ENCODE results near the gene GRIK5.
A peak's percentile ranks its signal among the peaks of the same experiment; 100 is the strongest.

GRIK5 gene

DNA sequence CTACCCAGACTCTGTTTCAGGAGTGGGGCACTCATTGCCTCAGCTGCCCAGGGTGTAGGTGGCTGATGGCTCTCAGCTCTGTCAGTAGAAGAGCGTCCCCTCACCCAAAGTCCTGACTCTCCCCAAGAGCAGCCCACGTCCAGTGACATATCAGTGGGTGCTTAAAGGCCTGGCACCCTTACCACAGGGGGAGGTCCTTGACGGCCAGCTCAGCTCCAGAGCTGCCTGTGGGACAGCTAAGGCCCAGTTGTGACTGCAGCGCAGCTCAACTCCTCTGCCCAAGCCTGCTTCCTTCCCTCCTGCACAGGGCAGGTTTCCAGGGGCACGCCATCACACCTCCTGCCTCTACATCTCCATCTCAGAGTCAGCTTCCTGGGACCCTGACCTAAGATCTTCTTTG lies 32.4 kb downstream of the GRIK5 start:
- no peak for DNase-seq (ENCODE audit: extremely low read depth, low read depth)
- TF ChIP-seq, protein P1, sequence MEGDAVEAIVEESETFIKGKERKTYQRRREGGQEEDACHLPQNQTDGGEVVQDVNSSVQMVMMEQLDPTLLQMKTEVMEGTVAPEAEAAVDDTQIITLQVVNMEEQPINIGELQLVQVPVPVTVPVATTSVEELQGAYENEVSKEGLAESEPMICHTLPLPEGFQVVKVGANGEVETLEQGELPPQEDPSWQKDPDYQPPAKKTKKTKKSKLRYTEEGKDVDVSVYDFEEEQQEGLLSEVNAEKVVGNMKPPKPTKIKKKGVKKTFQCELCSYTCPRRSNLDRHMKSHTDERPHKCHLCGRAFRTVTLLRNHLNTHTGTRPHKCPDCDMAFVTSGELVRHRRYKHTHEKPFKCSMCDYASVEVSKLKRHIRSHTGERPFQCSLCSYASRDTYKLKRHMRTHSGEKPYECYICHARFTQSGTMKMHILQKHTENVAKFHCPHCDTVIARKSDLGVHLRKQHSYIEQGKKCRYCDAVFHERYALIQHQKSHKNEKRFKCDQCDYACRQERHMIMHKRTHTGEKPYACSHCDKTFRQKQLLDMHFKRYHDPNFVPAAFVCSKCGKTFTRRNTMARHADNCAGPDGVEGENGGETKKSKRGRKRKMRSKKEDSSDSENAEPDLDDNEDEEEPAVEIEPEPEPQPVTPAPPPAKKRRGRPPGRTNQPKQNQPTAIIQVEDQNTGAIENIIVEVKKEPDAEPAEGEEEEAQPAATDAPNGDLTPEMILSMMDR (IDR thresholded peaks at IDR 0.05; ENCODE audit: low read depth, low read length), result no peak

DNA sequence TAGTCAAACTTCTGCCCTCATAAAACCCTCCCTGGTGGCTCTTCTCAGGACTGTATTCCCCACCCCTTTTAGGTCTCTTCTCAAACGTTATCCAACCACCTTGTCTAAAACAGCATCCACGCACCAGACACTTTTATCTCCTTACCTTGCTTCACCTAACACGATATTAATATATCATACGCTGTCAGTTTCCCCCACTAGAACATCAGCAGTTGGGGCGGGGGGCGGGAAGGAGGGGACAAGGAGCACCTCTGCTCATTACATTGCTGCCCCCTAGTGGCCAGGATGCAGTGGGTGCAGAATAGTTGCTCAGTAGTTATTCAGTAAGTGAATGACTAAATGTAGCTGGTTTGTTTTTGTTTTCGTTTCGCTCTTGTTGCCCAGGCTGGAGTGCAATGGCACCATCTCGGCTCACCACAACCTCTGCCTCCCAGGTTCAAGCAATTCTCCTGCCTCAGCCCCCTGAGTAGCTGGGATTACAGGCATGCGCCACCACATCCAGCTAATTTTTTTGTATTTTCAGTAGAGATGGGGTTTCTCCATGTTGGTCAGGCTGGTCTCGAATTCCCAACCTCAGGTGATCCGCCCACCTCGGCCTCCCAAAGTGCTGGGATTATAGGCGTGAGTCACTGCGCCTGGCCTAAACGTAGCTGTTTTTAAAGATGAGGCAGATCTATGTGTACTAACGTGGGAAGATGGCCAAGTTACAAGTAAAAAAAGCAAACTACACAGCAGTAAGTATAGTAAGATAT lies 35.2 kb downstream of the GRIK5 start:
- peak; percentile 15 for DNase-seq (ENCODE audit: extremely low read depth, low read depth)
- TF ChIP-seq, protein P1 (IDR thresholded peaks at IDR 0.05; ENCODE audit: low read depth, low read length), result peak; percentile 93

DNA sequence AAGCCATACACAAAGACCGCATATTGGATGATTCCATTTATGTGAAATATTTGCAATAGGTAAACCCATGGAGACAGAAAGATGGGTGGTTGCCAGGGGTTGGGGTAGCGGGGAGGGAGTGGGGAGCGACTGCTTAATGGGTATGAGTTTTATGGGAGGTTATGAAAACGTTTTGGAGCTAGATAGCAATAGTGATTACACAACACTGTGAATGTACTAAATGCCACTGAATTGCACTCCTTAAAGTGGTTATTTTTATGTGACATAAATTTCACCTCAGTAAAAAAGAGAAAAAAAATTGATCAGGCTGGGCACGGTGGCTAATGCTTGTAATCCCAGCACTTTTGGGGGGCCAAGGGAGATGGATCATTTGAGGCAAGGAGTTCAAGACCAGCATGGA lies 36.6 kb downstream of the GRIK5 start:
- TF ChIP-seq, protein P1 (IDR thresholded peaks at IDR 0.05; ENCODE audit: low read depth, low read length), result no peak
- DNase-seq (ENCODE audit: extremely low read depth, low read depth), result no peak

DNA sequence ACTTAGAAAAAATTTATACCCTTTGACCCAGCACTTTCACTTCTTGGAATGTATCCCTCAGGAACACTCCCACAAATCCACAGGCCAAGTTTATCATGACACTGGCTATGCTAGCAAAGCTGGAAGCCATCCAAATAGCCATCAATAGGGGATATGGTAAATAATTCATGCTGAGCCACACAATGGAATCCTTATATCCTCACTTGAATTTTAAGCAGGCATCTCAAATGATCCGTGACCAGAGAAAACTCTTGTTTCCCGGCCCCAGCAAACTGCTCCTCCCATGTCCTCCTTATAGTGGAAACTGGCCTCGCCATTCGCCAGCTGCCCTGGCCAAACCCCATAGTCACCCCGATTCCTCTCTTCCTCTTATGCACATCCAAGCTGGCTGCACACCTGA lies 37.6 kb downstream of the GRIK5 start:
- TF ChIP-seq, protein P1 (IDR thresholded peaks at IDR 0.05; ENCODE audit: low read depth, low read length), result no peak
- no peak for DNase-seq (ENCODE audit: extremely low read depth, low read depth)

DNA sequence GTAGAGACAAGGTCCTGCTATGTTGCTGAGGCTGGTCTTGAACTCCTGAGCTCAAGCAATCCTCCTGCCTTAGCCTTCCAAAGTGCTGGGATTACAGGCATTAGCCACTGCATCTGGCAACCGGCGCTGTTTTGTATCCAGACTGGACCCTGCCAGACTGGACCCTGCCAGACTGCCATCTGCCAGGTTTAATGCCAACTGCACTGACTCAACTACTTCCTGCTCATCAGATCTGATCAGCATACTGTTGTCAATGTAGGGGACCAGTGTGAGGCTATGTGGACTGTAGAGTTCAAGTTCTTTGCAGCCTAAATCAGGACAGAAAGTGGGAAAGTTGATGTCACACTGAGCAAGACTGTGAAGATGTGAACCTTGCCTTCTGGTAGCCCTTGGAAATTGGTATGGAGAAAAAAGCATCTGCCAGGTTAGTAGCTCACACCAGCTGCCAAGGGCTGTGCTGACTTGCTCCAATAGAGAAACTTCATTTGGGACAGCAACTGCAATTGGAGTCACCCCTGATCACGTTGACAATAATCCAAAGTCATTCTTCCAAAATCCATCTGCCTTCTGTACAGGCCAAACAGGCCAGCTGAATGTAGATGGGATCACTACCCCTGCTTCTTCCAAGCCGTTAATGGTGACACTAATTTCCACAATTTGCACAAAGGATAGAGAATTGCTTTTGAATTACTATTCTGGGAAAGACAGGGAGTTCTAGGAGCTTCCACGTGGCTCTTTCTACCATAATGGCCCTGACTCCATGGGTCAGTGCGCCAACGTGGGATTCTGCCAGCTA lies 39.2 kb downstream of the GRIK5 start:
- TF ChIP-seq, protein P1 (IDR thresholded peaks at IDR 0.05; ENCODE audit: low read depth, low read length), result no peak
- DNase-seq (ENCODE audit: extremely low read depth, low read depth), result no peak

DNA sequence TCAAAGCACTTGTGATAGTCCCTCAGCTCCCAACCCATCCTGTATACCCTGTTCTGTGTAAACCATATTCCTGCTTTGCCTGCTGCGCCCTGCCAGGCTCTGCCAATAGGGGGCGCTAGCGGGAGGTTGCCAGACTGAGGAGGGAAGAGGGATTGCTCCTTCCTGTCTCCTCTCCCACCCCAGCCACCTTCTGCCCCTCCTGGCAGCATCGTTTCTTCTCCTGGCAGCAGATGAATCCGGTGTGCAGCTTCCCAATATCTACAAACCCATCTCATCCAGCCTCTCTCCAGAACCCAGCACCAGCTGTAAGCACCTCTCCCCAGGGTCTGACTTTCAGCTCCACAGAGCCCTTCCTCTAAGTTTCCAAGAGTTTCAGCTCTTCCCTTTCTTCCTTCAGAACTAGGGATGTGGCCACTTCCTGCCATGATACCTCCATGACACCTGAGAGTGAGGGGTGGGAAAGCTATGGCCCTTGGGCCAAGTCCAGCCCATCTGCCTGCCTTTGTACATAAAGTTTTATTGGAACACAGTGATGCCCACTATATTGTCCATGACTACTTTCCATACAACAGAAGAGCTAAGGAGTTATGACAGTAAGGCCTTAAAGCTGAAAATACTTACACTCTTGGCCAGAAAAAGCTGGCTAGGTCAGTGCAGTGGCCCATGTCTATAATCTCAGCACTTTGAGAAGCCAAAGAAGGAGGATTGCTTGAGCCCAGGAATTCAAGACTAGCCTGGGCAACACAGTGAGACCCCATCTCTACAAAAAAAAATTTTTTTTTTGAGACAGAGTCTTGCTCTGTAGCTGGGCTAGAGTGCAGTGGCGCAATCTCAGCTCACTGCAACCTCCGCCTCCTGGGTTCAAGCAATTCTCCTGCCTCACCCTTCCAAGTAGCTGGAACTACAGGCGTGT lies 41.4 kb downstream of the GRIK5 start:
- TF ChIP-seq, protein P1 (IDR thresholded peaks at IDR 0.05; ENCODE audit: low read depth, low read length), result peak; percentile 36
- no peak for DNase-seq (ENCODE audit: extremely low read depth, low read depth)
